Brain microvascular endothelial cell (primary cell): ENCODE results near the gene RPS6KB1.

Source experiments
- DNase-seq: peaks from one replicate; pipeline ENCODE4 v3.0.0-alpha.2; 2020
- H3K27ac ChIP-seq: fragments of 250-450 bp; sonication (Bioruptor Pico); 2 replicates; pipeline ENCODE4 v1.5.1; 2020; ENCODE audit warnings: mild to moderate bottlenecking, moderate library complexity
- H3K27me3 ChIP-seq: fragments of 250-450 bp; sonication (Bioruptor Pico); replicated peaks from 2 replicates; pipeline ENCODE4 v1.5.1; 2020; ENCODE audit warnings: mild to moderate bottlenecking
- H3K36me3 ChIP-seq: fragments of 250-450 bp; sonication (Bioruptor Pico); replicated peaks from 2 replicates; pipeline ENCODE4 v1.5.1; 2020; ENCODE audit warnings: mild to moderate bottlenecking
- H3K4me3 ChIP-seq: 2 replicates; pipeline ENCODE4 v1.5.1; 2011; ENCODE audit warnings: low read depth, mild to moderate bottlenecking, control low read depth, low read length, moderate library complexity
- CTCF ChIP-seq: IDR thresholded peaks from 2 replicates; pipeline ENCODE4 v1.5.1; 2011; ENCODE audit warnings: low read depth, mild to moderate bottlenecking, moderate library complexity, low read length, control low read depth, inconsistent platforms; ENCODE audit errors: missing control alignments
- in situ Hi-C: cut with HindIII; loops from 2 replicates; pipeline ENCODE4 v1.10.0; 2017; ENCODE audit warnings: low sequenced_read_pairs, low pct_ligation_motif_present

Gene RPS6KB1

GRCh38 chr17:59893676-59894100 lies 767 bp downstream of the RPS6KB1 start:
- TF ChIP-seq CTCF, result peak; percentile 16
- peak overlapping the region; percentile 73 for H3K27ac ChIP-seq
- no peaks in the 10 kb centered on the region for H3K36me3 ChIP-seq
- DNase-seq, result no peak
- H3K4me3 ChIP-seq, result peak overlapping the region; percentile 89
- in situ Hi-C loops, result no loop called here
- no peaks in the 10 kb centered on the region for H3K27me3 ChIP-seq

DNA sequence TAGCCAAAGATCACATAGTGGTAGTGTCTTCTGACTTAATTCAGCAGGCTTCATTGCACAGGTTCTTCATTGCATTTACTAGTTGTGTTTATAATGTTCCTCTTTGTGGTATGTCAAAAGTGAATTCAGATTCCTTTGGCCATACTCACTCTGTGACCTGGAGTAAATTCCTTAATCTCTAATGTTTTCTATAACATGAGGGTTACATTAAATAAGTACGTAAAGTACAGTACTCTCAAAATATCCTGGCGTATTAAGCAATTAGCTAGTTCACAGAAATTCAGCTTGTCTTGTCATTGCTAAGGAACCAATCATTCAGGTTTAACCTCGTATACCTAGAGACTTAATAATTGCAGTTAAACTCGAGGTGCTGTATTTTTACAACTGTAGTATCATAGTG lies 4.2 kb downstream of the RPS6KB1 start:
- Histone ChIP-seq H3K4me3 (no peak overlapping the region), H3K27ac (no peak overlapping the region), H3K36me3 (no peaks in the 10 kb centered on the region), H3K27me3 (no peaks in the 10 kb centered on the region)
- in situ Hi-C loops, result no loop called here
- no peak for TF ChIP-seq CTCF
- no peak for DNase-seq

DNA sequence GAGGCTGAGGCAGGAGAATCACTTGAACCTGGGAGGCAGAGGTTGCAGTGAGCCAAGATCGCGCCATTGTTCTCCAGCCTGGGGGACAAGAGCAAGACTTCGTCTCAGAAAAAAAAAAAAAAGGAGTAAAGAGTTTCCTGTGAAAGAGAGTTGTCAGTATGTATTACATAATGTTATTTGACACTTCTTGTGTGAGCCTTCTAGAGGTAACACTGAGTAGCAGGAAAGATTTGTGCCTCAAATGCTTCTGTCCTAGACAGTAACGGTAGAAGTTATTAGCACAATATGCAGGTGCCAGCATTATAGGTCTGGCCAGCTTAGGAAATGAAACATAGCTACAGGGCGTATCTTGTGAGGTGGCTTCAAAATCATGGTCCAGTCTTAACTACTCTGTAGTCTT lies 6.2 kb downstream of the RPS6KB1 start:
- Histone ChIP-seq H3K36me3 (no peaks in the 10 kb centered on the region), H3K27ac (no peak overlapping the region), H3K27me3 (no peaks in the 10 kb centered on the region), H3K4me3 (no peak overlapping the region)
- peak; percentile 44 for TF ChIP-seq CTCF
- in situ Hi-C loops, result no loop called here
- no peak for DNase-seq

- Histone ChIP-seq H3K27ac (no peak overlapping the region), H3K4me3 (no peak overlapping the region), H3K27me3 (no peaks in the 10 kb centered on the region), H3K36me3 (no peaks in the 10 kb centered on the region)
- in situ Hi-C loops, result no loop called here
- no peak for TF ChIP-seq CTCF
- DNase-seq, result no peak
Observed at GRCh38 chr17:59901604-59902003, 8.7 kb downstream of the RPS6KB1 start.

DNA sequence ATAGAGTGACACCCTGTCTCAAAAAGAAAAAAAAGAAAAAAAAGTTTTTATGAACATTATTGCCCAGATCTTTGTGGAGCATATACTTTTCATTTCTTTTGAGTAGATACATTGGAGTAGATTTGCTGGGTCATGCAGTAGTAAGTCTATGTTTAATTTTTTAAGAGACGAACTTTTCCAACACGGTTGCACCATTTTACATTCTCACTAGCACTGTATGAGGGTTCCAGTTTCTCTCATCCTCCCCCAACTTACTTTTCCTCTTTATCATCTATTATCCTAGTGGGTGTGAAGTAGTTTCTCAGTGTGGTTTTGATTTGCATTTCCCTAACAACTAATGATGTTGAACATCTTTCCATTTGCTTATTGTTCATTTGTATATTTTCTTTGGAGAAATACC lies 10.5 kb downstream of the RPS6KB1 start:
- no peak for TF ChIP-seq CTCF
- DNase-seq, result no peak
- H3K27ac ChIP-seq, result no peak overlapping the region
- H3K27me3 ChIP-seq, result no peaks in the 10 kb centered on the region
- in situ Hi-C loops, result no loop called here
- H3K36me3 ChIP-seq, result no peaks in the 10 kb centered on the region
- no peak overlapping the region for H3K4me3 ChIP-seq

DNA sequence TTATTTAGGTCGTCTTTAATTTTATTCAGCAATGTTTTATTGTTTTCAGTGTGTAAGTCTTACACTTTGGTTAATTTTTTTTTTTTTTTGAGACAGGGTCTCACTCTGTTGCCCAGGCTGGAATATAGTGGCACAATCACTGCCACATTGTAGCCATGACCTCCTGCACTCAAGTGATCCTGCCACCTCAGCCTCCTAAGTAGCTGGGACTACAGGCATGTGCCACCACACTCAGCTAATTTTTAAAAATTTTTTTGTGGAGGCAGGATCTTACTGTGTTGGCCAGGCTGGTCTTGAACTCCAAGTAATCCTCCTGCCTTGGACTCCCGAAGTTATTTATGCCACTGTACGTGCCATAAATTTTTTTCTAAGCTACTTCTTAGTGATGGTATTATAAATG lies 14.5 kb downstream of the RPS6KB1 start:
- no peak for TF ChIP-seq CTCF
- no peak for DNase-seq

More for the DNA sequence above, 14.5 kb downstream of the RPS6KB1 start:
- in situ Hi-C loops, result no loop called here
- Histone ChIP-seq H3K4me3 (no peak overlapping the region), H3K27me3 (no peaks in the 10 kb centered on the region), H3K27ac (no peak overlapping the region), H3K36me3 (peaks cover 3% of the 10 kb centered on the region)
